NCI-H2029 treated with DMSO at 0.1 percent for 48 hours (cell line): ENCODE measurements around the gene PDE7B.

Experiments
- DNase-seq: peaks from one replicate; lab custom pipeline; 2025; lab: John Stamatoyannopoulos, UW

PDE7B gene

GRCh38 chr6:135890876-135891275, 39.4 kb downstream of the PDE7B start:
- DNase-seq = no peak

GRCh38 chr6:135891710-135892109, 40.2 kb downstream of the PDE7B start:
- no peak for DNase-seq

- DNase-seq = no peak
These were observed 43.9 kb downstream of the PDE7B start for GRCh38 chr6:135895231-135895911.

- DNase-seq = no peak
These were observed 45.6 kb downstream of the PDE7B start for GRCh38 chr6:135897087-135897486.

- DNase-seq = no peak
These were observed 50.4 kb downstream of the PDE7B start for GRCh38 chr6:135901774-135902524.

GRCh38 chr6:135902756-135903331, 51.3 kb downstream of the PDE7B start:
- DNase-seq = no peak

- no peak for DNase-seq
These were observed 53.2 kb downstream of the PDE7B start for GRCh38 chr6:135904666-135905065.

GRCh38 chr6:135905604-135906300, 54.3 kb downstream of the PDE7B start:
- DNase-seq = no peak

GRCh38 chr6:135906542-135906941, 55.0 kb downstream of the PDE7B start:
- DNase-seq = no peak

GRCh38 chr6:135906972-135907465, 55.5 kb downstream of the PDE7B start:
- DNase-seq = no peak

GRCh38 chr6:135909737-135910387, 58.4 kb downstream of the PDE7B start:
- DNase-seq = peak; percentile 6

GRCh38 chr6:135910790-135911618, 59.5 kb downstream of the PDE7B start:
- DNase-seq = no peak

- DNase-seq = no peak
These were observed 62.3 kb downstream of the PDE7B start for GRCh38 chr6:135913785-135914184.

- no peak for DNase-seq
These were observed 67.5 kb downstream of the PDE7B start for GRCh38 chr6:135919026-135919425.

- DNase-seq = no peak
These were observed 69.2 kb downstream of the PDE7B start for GRCh38 chr6:135920689-135921088.

GRCh38 chr6:135921188-135921587, 69.7 kb downstream of the PDE7B start:
- no peak for DNase-seq

GRCh38 chr6:135922174-135922573, 70.7 kb downstream of the PDE7B start:
- DNase-seq = no peak

- DNase-seq = no peak
These were observed 71.2 kb downstream of the PDE7B start for GRCh38 chr6:135922746-135923145.

- DNase-seq = peak; percentile 10
These were observed 81.2 kb downstream of the PDE7B start for GRCh38 chr6:135932651-135933050.

GRCh38 chr6:135935941-135936601, 84.6 kb downstream of the PDE7B start:
- peak; percentile 39 for DNase-seq
